OCI-LY7 (cell line): ENCODE measurements around the gene VCL.

Experiments
- EZH2phosphoT487 ChIP-seq: fragments of 200-600 bp; sonication (generic); IDR thresholded peaks from 2 replicates; pipeline ENCODE4 v1.6.1; 2018; ENCODE audit warnings: low read depth, borderline replicate concordance, mild to moderate bottlenecking, mixed run types, antibody characterized with exemption, low read length, moderate library complexity, mixed read lengths
- TF ChIP-seq, protein P1 (sequence below): fragments of 200-600 bp; sonication (generic); conservative IDR thresholded peaks from 2 replicates; pipeline ENCODE4 v1.5.1; 2014; ENCODE audit warnings: mild to moderate bottlenecking, antibody characterized with exemption, low read length, moderate library complexity, mixed read lengths

DNA sequence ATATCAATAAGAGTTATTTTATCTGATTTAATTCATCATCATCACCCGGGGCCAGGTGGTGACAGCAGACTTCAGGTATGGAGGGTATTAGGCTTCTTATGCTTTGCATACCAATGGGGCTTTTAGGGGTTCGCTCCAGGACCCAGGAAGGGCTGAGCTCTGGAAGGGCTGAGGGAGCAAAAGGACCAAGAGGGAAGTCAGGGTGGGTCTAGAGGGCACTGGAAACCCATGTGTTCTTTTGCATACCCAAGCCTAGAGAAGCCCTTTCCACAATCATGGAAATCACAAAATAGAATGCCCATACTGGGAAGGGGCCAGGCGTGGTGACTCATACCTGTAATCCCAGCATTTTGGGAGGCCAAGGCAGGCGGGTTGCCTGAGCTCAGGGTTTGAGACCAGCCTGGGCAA lies 30.9 kb upstream of the VCL start:
- TF ChIP-seq, protein P1, sequence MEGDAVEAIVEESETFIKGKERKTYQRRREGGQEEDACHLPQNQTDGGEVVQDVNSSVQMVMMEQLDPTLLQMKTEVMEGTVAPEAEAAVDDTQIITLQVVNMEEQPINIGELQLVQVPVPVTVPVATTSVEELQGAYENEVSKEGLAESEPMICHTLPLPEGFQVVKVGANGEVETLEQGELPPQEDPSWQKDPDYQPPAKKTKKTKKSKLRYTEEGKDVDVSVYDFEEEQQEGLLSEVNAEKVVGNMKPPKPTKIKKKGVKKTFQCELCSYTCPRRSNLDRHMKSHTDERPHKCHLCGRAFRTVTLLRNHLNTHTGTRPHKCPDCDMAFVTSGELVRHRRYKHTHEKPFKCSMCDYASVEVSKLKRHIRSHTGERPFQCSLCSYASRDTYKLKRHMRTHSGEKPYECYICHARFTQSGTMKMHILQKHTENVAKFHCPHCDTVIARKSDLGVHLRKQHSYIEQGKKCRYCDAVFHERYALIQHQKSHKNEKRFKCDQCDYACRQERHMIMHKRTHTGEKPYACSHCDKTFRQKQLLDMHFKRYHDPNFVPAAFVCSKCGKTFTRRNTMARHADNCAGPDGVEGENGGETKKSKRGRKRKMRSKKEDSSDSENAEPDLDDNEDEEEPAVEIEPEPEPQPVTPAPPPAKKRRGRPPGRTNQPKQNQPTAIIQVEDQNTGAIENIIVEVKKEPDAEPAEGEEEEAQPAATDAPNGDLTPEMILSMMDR: no peak
- TF ChIP-seq EZH2phosphoT487: no peak
